H1 (cell line): ENCODE data around the gene RPL41. TPM values are rescaled to one million over a fixed set of nuclear protein-coding genes. Genes with fewer than 3 reads are reported as not detected.
A peak's percentile ranks its signal among the peaks of the same experiment; 100 is the strongest.

Experiments
- CTCF ChIA-PET: fragments of 300-600 bp; sonication (Branson Sonifier 250); formaldehyde crosslinking; loops from one replicate; lab custom pipeline; 2021; ENCODE audit not compliant: partially characterized antibody; lab: Charles Lee
- POLR2A ChIA-PET: fragments of 300-600 bp; sonication (Branson Sonifier 250); formaldehyde crosslinking; loops from one replicate; lab custom pipeline; 2021; ENCODE audit warnings: inconsistent platforms; ENCODE audit not compliant: partially characterized antibody; lab: Charles Lee
- DNase-seq, 2 experiments: peaks; one replicate each; pipeline versions ENCODE4 v3.0.0 to v3.0.0-alpha.2; 2010 to 2022; ENCODE audit warnings: low spot score in 2 of 2, low read depth in 1 of 2, mixed read lengths in 1 of 2
- FAIRE-seq: peaks from 2 replicates; lab custom pipeline; 2011; peaks lifted over from hg19 to GRCh38; lab: Jason Lieb, UNC
- H2AFZ ChIP-seq: 2 replicates; pipeline ENCODE4 v1.8.1; 2012; ENCODE audit warnings: low read length, inconsistent platforms
- H2AK5ac ChIP-seq: 2 replicates; pipeline ENCODE4 v1.6.1; 2013; ENCODE audit warnings: low read depth, low read length
- H2BK120ac ChIP-seq: replicated peaks from 2 replicates; pipeline ENCODE3; 2013; ENCODE audit warnings: low read depth, low read length, inconsistent platforms
- H2BK12ac ChIP-seq: 2 replicates; pipeline ENCODE4 v1.6.1; 2013; ENCODE audit warnings: low read depth, low read length
- H2BK15ac ChIP-seq: 2 replicates; pipeline ENCODE4 v1.6.1; 2013; ENCODE audit warnings: low read length
- H2BK20ac ChIP-seq: 2 replicates; pipeline ENCODE4 v1.6.1; 2013; ENCODE audit warnings: low read length
- H2BK5ac ChIP-seq: 2 replicates; pipeline ENCODE4 v1.6.1; 2013; ENCODE audit warnings: low read depth, low read length
- H3K14ac ChIP-seq: 2 replicates; pipeline ENCODE4 v1.6.1; 2013; ENCODE audit warnings: inconsistent platforms; ENCODE audit not compliant: insufficient read length
- H3K18ac ChIP-seq: 2 replicates; pipeline ENCODE4 v1.6.1; 2013; ENCODE audit warnings: low read length; ENCODE audit errors: extremely low read depth
- H3K23ac ChIP-seq: 2 replicates; pipeline ENCODE4 v1.6.1; 2013; ENCODE audit warnings: inconsistent platforms; ENCODE audit not compliant: insufficient read length
- H3K23me2 ChIP-seq: 2 replicates; pipeline ENCODE4 v1.6.1; 2013; ENCODE audit warnings: low read depth, low read length
- H3K27ac ChIP-seq: 2 replicates; pipeline ENCODE4 v1.6.1; 2011; ENCODE audit warnings: low read depth, low read length, inconsistent platforms
- H3K27me3 ChIP-seq, 4 experiments: replicated peaks in 1 of 4; 1 replicate in 1 of 4; 2 replicates in 3 of 4; pipeline versions ENCODE4 v1.6.1 to v1.8.1; 2011 to 2013; ENCODE audit warnings: low read length in 3 of 4, mild to moderate bottlenecking in 3 of 4, inconsistent platforms in 2 of 4, mixed read lengths in 2 of 4, moderate library complexity in 1 of 4; ENCODE audit not compliant: control insufficient read depth in 3 of 4, insufficient read depth in 3 of 4; ENCODE audit errors: extremely low read depth in 1 of 4
- H3K36me3 ChIP-seq, 4 experiments: 2 replicates each; pipeline versions ENCODE4 v1.6.1 to v1.8.1; 2011 to 2013; ENCODE audit warnings: mild to moderate bottlenecking in 4 of 4, low read length in 3 of 4, moderate library complexity in 2 of 4, control low read depth in 1 of 4, inconsistent platforms in 1 of 4; ENCODE audit not compliant: insufficient read depth in 4 of 4, control insufficient read depth in 2 of 4
- H3K4ac ChIP-seq: replicated peaks from 2 replicates; pipeline ENCODE3; 2013; ENCODE audit warnings: low read length, low read depth, mixed read lengths, inconsistent platforms; ENCODE audit not compliant: insufficient read length
- H3K4me1 ChIP-seq, 4 experiments: replicated peaks in 1 of 4; 1 replicate in 1 of 4; 2 replicates in 3 of 4; pipeline versions ENCODE4 v1.6.1 to v1.8.1; 2011 to 2013; ENCODE audit warnings: low read length in 3 of 4, inconsistent platforms in 2 of 4, mixed read lengths in 1 of 4; ENCODE audit not compliant: insufficient read depth in 4 of 4, control insufficient read depth in 3 of 4
- H3K4me2 ChIP-seq, 2 experiments: 2 replicates each; pipeline versions ENCODE4 v1.6.1 to v1.8.1; 2011 to 2013; ENCODE audit warnings: low read depth in 2 of 2, low read length in 2 of 2, control low read depth in 1 of 2, inconsistent platforms in 1 of 2, mild to moderate bottlenecking in 1 of 2; ENCODE audit not compliant: insufficient read depth in 1 of 2
- H3K4me3 ChIP-seq, 4 experiments: fragments of 200-600, 300-600 bp in 1 of 4; sonication (generic), shearing (Covaris generic), sonication (Bioruptor Twin) in 1 of 4; 2 replicates each; pipeline versions ENCODE4 v1.5.1 to v1.8.1; 2011 to 2016; ENCODE audit warnings: low read length in 4 of 4, low read depth in 3 of 4, control low read depth in 2 of 4, inconsistent platforms in 2 of 4, mild to moderate bottlenecking in 2 of 4, mixed read lengths in 1 of 4, moderate library complexity in 1 of 4; ENCODE audit not compliant: insufficient read depth in 2 of 4; ENCODE audit errors: extremely low read depth in 1 of 4
- H3K56ac ChIP-seq: replicated peaks from 2 replicates; pipeline ENCODE3; 2013; ENCODE audit warnings: low read depth, mild to moderate bottlenecking, mixed read lengths, low read length, inconsistent platforms; ENCODE audit not compliant: insufficient read length
- H3K79me1 ChIP-seq: 2 replicates; pipeline ENCODE4 v1.6.1; 2013; ENCODE audit warnings: low read depth, low read length, control low read depth
- H3K79me2 ChIP-seq, 2 experiments: 2 replicates each; pipeline versions ENCODE4 v1.6.1 to v1.8.1; 2012 to 2013; ENCODE audit warnings: low read length in 2 of 2, mild to moderate bottlenecking in 2 of 2, inconsistent platforms in 1 of 2; ENCODE audit not compliant: insufficient read depth in 2 of 2, control insufficient read depth in 1 of 2
- H3K9ac ChIP-seq, 4 experiments: replicated peaks in 1 of 4; 1 replicate in 1 of 4; 2 replicates in 3 of 4; pipeline versions ENCODE4 v1.6.1 to v1.8.1; 2011 to 2013; ENCODE audit warnings: low read depth in 3 of 4, low read length in 3 of 4, control low read depth in 2 of 4, mild to moderate bottlenecking in 2 of 4, moderate library complexity in 2 of 4, inconsistent platforms in 1 of 4; ENCODE audit errors: extremely low read depth in 1 of 4
- H3K9me3 ChIP-seq, 2 experiments: 2 replicates each; pipeline versions ENCODE4 v1.6.1 to v1.8.1; 2012 to 2013; ENCODE audit warnings: mild to moderate bottlenecking in 2 of 2, moderate library complexity in 2 of 2, control low read depth in 1 of 2, inconsistent platforms in 1 of 2, low read depth in 1 of 2, low read length in 1 of 2, mixed read lengths in 1 of 2; ENCODE audit not compliant: insufficient read depth in 2 of 2
- H4K20me1 ChIP-seq, 2 experiments: replicated peaks in 1 of 2; 2 replicates each; pipeline versions ENCODE3 to v1.8.1; 2011 to 2013; ENCODE audit warnings: inconsistent platforms in 2 of 2, low read length in 2 of 2, mild to moderate bottlenecking in 1 of 2; ENCODE audit not compliant: insufficient read depth in 2 of 2, control insufficient read depth in 1 of 2
- H4K5ac ChIP-seq: 2 replicates; pipeline ENCODE4 v1.6.1; 2013; ENCODE audit warnings: low read length, low read depth, mixed read lengths, inconsistent platforms; ENCODE audit not compliant: insufficient read length
- H4K8ac ChIP-seq: 2 replicates; pipeline ENCODE4 v1.8.0; 2013; ENCODE audit warnings: mild to moderate bottlenecking, moderate library complexity, low read length, inconsistent platforms; ENCODE audit not compliant: insufficient read depth; ENCODE audit errors: extremely low read depth
- H4K91ac ChIP-seq: replicated peaks from 2 replicates; pipeline ENCODE3; 2013; ENCODE audit warnings: low read length, mixed read lengths, inconsistent platforms; ENCODE audit not compliant: insufficient read length
- ASH2L ChIP-seq: fragments of 200-600, 300-600 bp; sonication (generic); IDR thresholded peaks from one replicate; pipeline ENCODE4 v1.7.1; 2017; ENCODE audit warnings: low read length
- BACH1 ChIP-seq: IDR thresholded peaks from 2 replicates; pipeline ENCODE4 v1.6.1; 2012; ENCODE audit warnings: low read length, improper control_type of control experiment
- JUN ChIP-seq: IDR thresholded peaks from 2 replicates; pipeline ENCODE4 v1.6.1; 2011; ENCODE audit warnings: low read depth, mild to moderate bottlenecking, improper control_type of control experiment, low read length
- KDM1A ChIP-seq: fragments of 200-600, 300-600 bp; sonication (generic); IDR thresholded peaks from 2 replicates; pipeline ENCODE4 v1.7.1; 2016; ENCODE audit warnings: mild to moderate bottlenecking, low read length, borderline replicate concordance
- PHF8 ChIP-seq: fragments of 200-600 bp; sonication (generic); conservative IDR thresholded peaks from 2 replicates; pipeline ENCODE4 v1.7.1; 2012; ENCODE audit warnings: low read depth, mild to moderate bottlenecking, inconsistent platforms, low read length, moderate library complexity
- TAF7 ChIP-seq: optimal IDR thresholded peaks from 2 replicates; pipeline ENCODE3; 2011; ENCODE audit warnings: low read depth, mild to moderate bottlenecking, inconsistent platforms, low read length, moderate library complexity, borderline replicate concordance
- TBP ChIP-seq: IDR thresholded peaks from 2 replicates; pipeline ENCODE4 v1.6.1; 2011; ENCODE audit warnings: low read depth, low read length, improper control_type of control experiment
- TEAD4 ChIP-seq: IDR thresholded peaks from 2 replicates; pipeline ENCODE4 v1.6.1; 2012; ENCODE audit warnings: low read depth, low read length, inconsistent platforms, mixed read lengths
- ZNF274 ChIP-seq: IDR thresholded peaks from 2 replicates; pipeline ENCODE4 v1.7.0; 2012; ENCODE audit warnings: low read length, borderline replicate concordance; ENCODE audit errors: extremely low read depth
- WGBS, 2 experiments: shearing (Covaris generic) in 1 of 2; methylation state at CpG; one replicate each; pipeline versions ENCODE4 v1.1.6 to v1.1.7; 2013 to 2015; ENCODE audit warnings: low lambda C conversion rate in 2 of 2, mixed read lengths in 2 of 2, inconsistent platforms in 1 of 2, low coverage in 1 of 2, missing lambda C conversion rate in 1 of 2; ENCODE audit not compliant: insufficient replicate concordance in 2 of 2, insufficient coverage in 1 of 2, insufficient read length in 1 of 2; ENCODE audit errors: extremely low coverage in 1 of 2, missing lambda C conversion rate in 1 of 2; 5-methylcytosine and 5-hydroxymethylcytosine counted together
- polyA plus RNA-seq, 7 experiments: library from polyadenylated mRNA; depleted of rRNA in 3 of 7; stranded (reverse) in 5 of 7; unstranded in 2 of 7; fragments of >200 nt in 5 of 7; fragments of 200-250 nt in 2 of 7; gene quantifications; 1 replicate in 5 of 7; 2 replicates in 1 of 7; 4 replicates in 1 of 7; pipeline versions ENCODE4 v1.2.1 to v1.2.3, GENCODE V29; 2011 to 2013; ENCODE audit warnings: missing spikeins in 2 of 7, mixed read lengths in 2 of 7
- total RNA-seq: library from RNA; stranded (reverse); fragmentation: NEBNext Ultra II Directional; extraction: Animal tissue kit (Norgen Biotek cat#: 25700); gene quantifications from 2 replicates; pipeline ENCODE4 v1.2.1, GENCODE V29; 2021
- TF ChIP-seq, protein P1 (sequence below): IDR thresholded peaks from 2 replicates; pipeline ENCODE4 v1.6.1; 2012; ENCODE audit warnings: inconsistent platforms

The RPL41 gene
- total and polyA plus RNA-seq, 2 of the 8 experiments (the other 6 are each of a cell fraction or from before 2014, with no cell fraction given) = 4,440 to 16,488 TPM

DNA sequence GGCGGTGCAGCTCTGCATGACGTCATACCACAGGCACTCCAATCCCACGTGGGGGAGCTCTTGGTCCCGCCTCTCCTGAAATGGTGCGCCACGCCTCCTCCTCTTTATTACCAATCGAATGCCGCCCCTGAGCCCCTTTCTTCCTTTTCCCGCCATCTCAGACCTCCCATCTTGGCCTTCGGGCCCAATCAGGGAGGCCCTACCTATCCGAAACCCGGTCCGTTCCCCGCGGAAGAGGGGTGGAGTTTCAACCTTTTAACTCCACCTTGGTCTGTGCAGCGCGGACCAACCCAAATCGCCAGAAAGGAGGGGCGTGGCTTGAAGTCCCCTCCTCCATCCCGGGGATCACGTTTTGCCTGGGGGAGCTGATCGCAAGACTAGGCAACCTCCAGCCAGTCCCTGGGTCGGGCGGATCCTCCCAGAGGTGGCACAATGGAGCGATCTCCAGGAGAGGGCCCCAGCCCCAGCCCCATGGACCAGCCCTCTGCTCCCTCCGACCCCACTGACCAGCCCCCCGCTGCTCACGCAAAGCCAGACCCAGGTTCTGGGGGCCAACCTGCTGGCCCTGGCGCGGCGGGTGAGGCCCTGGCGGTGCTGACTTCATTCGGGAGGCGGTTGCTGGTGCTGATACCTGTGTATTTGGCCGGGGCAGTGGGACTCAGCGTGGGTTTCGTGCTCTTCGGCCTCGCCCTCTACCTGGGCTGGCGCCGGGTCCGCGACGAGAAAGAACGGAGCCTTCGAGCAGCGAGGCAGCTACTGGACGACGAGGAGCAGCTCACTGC, 11.6 kb downstream of the RPL41 start, which contains the start of gene ESYT1:
Gene ESYT1, plus strand, starts transcription at position 380 of the 782 bp plus-strand sequence. Its CDS starts 53 bp downstream, at position 433.
- DNase-seq (peak; percentile 97 to 100), FAIRE-seq (peak; percentile 60)
- peaks cover 0 to 2% of the 10 kb centered on the region in 2 experiments for H4K20me1 ChIP-seq
- peak within 1 kb of the TSS; percentile 48 for H4K91ac ChIP-seq
- ChIA-PET CTCF (interaction anchor here (0.5 to 5.4 kb wide), 17 partner anchors 9 to 1326 kb away, joined by 3 to 46 read pairs (median 5); partner anchors contain the start of genes RNF41, SMARCC2 and ZC3H10), POLR2A (interaction anchor here (0.5 to 5.3 kb wide), 18 partner anchors 8 to 138 kb away, joined by 3 to 161 read pairs (median 5); partner anchors contain the start of genes COQ10A, ERBB3, MYL6B and PA2G4)
- peaks cover 12% of the 10 kb centered on the region for H3K23me2 ChIP-seq
- no peaks in the 10 kb centered on the region for H3K79me1 ChIP-seq
- H2BK20ac ChIP-seq = no peak within 1 kb of the TSS
- peaks cover 11 to 27% (median 22%) of the 10 kb centered on the region in 4 experiments for H3K36me3 ChIP-seq
- peak within 1 kb of the TSS; percentile 69; the same call in 1 of the 2 replicates for H2BK12ac ChIP-seq
- H3K4me3 ChIP-seq = peak within 1 kb of the TSS; percentile 79 to 95 (median 90)
- peak within 1 kb of the TSS; percentile 89; the same call in 1 of the 2 replicates for H2AK5ac ChIP-seq
- peak within 1 kb of the TSS; percentile 20 for H3K14ac ChIP-seq
- peak within 1 kb of the TSS; percentile 92 to 93 (median 92) for H3K9ac ChIP-seq
- H3K4ac ChIP-seq = peak within 1 kb of the TSS; percentile 66
- peak within 1 kb of the TSS; percentile 63 for H3K56ac ChIP-seq
- H3K27me3 ChIP-seq = no peaks in the 10 kb centered on the region
- no peak within 1 kb of the TSS for H3K23ac ChIP-seq
- H4K5ac ChIP-seq = peak within 1 kb of the TSS; percentile 72
- peaks cover 0 to 10% of the 10 kb centered on the region in 2 experiments; a peak in 1 of 4 replicates for H3K79me2 ChIP-seq
- WGBS, 2 experiments = 2% methylated on average over 46 of the region's 49 CpGs; no CpG with 5 or more reads in 1 of the 2 experiments
- peak within 1 kb of the TSS; percentile 93 for H2BK15ac ChIP-seq
- peak within 1 kb of the TSS; percentile 3; the same call in 1 of the 2 replicates for H2AFZ ChIP-seq
- H3K4me2 ChIP-seq = peak within 1 kb of the TSS; percentile 96 to 98
- peak within 1 kb of the TSS; percentile 85; the same call in 1 of the 2 replicates for H3K18ac ChIP-seq
- peaks cover 0 to 13% (median 5%) of the 10 kb centered on the region in 4 experiments; a peak in 5 of 7 replicates for H3K4me1 ChIP-seq
- H2BK5ac ChIP-seq = peak within 1 kb of the TSS; percentile 90
- peak within 1 kb of the TSS; percentile 96 for H4K8ac ChIP-seq
- H3K27ac ChIP-seq = peak within 1 kb of the TSS; percentile 88
- no peak within 1 kb of the TSS for H2BK120ac ChIP-seq
- no peaks in the 10 kb centered on the region; a peak in 1 of 4 replicates for H3K9me3 ChIP-seq
- TF ChIP-seq BACH1 (no peak), JUN (peak; percentile 92), TAF7 (peak; percentile 83), PHF8 (peak; percentile 76), ASH2L (no peak), TEAD4 (no peak), TBP (peak; percentile 83), ZNF274 (no peak), KDM1A (no peak)
- TF ChIP-seq, protein P1, sequence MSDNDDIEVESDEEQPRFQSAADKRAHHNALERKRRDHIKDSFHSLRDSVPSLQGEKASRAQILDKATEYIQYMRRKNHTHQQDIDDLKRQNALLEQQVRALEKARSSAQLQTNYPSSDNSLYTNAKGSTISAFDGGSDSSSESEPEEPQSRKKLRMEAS = peak; percentile 70
